ENCODE results near the gene STON2.

GRCh38 chr14:81269979-81270375, 130.1 kb downstream of the STON2 start:
- TF ChIP-seq, protein P1, sequence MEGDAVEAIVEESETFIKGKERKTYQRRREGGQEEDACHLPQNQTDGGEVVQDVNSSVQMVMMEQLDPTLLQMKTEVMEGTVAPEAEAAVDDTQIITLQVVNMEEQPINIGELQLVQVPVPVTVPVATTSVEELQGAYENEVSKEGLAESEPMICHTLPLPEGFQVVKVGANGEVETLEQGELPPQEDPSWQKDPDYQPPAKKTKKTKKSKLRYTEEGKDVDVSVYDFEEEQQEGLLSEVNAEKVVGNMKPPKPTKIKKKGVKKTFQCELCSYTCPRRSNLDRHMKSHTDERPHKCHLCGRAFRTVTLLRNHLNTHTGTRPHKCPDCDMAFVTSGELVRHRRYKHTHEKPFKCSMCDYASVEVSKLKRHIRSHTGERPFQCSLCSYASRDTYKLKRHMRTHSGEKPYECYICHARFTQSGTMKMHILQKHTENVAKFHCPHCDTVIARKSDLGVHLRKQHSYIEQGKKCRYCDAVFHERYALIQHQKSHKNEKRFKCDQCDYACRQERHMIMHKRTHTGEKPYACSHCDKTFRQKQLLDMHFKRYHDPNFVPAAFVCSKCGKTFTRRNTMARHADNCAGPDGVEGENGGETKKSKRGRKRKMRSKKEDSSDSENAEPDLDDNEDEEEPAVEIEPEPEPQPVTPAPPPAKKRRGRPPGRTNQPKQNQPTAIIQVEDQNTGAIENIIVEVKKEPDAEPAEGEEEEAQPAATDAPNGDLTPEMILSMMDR (conservative IDR thresholded peaks at IDR 0.05), result no peak
- TF ChIP-seq EZH2 (IDR thresholded peaks at IDR 0.05; ENCODE audit: low read depth), result no peak
